Liver (tissue), 9 donors: ENCODE measurements around the gene RBPJ. TPM values are rescaled to one million over a fixed set of nuclear protein-coding genes. Genes with fewer than 3 reads are reported as not detected.

Experiments
- DNase-seq: peaks from one replicate; pipeline ENCODE4 v3.0.0-alpha.2; 2017; ENCODE audit warnings: low spot score
- H3K27ac ChIP-seq, 2 donors: one replicate each; pipeline ENCODE4 v1.7.0; 2013; ENCODE audit warnings: inconsistent platforms in 2 of 2, low read length in 2 of 2, control low read depth in 1 of 2, low read depth in 1 of 2, mild to moderate bottlenecking in 1 of 2
- H3K27me3 ChIP-seq, 4 donors: one replicate each; pipeline versions ENCODE4 v1.6.1 to v1.7.0; 2013; ENCODE audit warnings: low read length in 3 of 4, inconsistent platforms in 1 of 4, mild to moderate bottlenecking in 1 of 4, moderate library complexity in 1 of 4; ENCODE audit not compliant: control insufficient read depth in 4 of 4, insufficient read depth in 4 of 4
- H3K36me3 ChIP-seq, 4 donors: one replicate each; pipeline versions ENCODE4 v1.6.1 to v1.7.0; 2013; ENCODE audit warnings: low read length in 3 of 4, mild to moderate bottlenecking in 3 of 4, low read depth in 1 of 4, moderate library complexity in 1 of 4; ENCODE audit not compliant: control insufficient read depth in 4 of 4, insufficient read depth in 3 of 4
- H3K4me1 ChIP-seq, 4 donors: one replicate each; pipeline versions ENCODE4 v1.6.1 to v1.7.0; 2013; ENCODE audit warnings: low read length in 3 of 4, mild to moderate bottlenecking in 3 of 4, moderate library complexity in 1 of 4; ENCODE audit not compliant: control insufficient read depth in 4 of 4, insufficient read depth in 4 of 4
- H3K4me3 ChIP-seq, 3 donors: one replicate each; pipeline versions ENCODE4 v1.6.1 to v1.7.0; 2013; ENCODE audit warnings: low read length in 3 of 3, control low read depth in 1 of 3, low read depth in 1 of 3, mild to moderate bottlenecking in 1 of 3
- H3K9ac ChIP-seq, 2 donors: one replicate each; pipeline ENCODE4 v1.7.0; 2013; ENCODE audit warnings: low read length in 2 of 2, mild to moderate bottlenecking in 2 of 2, moderate library complexity in 2 of 2, control low read depth in 1 of 2, low read depth in 1 of 2
- H3K9me3 ChIP-seq, 4 donors: one replicate each; pipeline versions ENCODE4 v1.6.1 to v1.7.0; 2013; ENCODE audit warnings: low read length in 3 of 4; ENCODE audit not compliant: control insufficient read depth in 4 of 4
- ATF3 ChIP-seq: IDR thresholded peaks from 2 replicates; pipeline ENCODE4 v1.6.1; 2016; ENCODE audit warnings: antibody characterized with exemption
- CTCF ChIP-seq: fragments of 150-350 bp; IDR thresholded peaks from 2 replicates; pipeline ENCODE4 v1.5.1; 2017; ENCODE audit warnings: improper control_type of control experiment, low read depth, low read length; ENCODE audit not compliant: missing input control
- EGR1 ChIP-seq, 2 donors: IDR thresholded peaks; 2 replicates each; pipeline ENCODE4 v1.6.1; 2016 to 2018; ENCODE audit warnings: antibody characterized with exemption in 2 of 2, low read depth in 2 of 2
- FOXA1 ChIP-seq: IDR thresholded peaks from 2 replicates; pipeline ENCODE4 v1.6.1; 2016; ENCODE audit warnings: antibody characterized with exemption
- FOXA2 ChIP-seq: IDR thresholded peaks from 2 replicates; pipeline ENCODE4 v1.6.1; 2016; ENCODE audit warnings: antibody characterized with exemption
- HNF4A ChIP-seq, 2 donors: conservative IDR thresholded peaks; 2 replicates each; pipeline ENCODE4 v1.6.1; 2016; ENCODE audit warnings: antibody characterized with exemption in 2 of 2, mild to moderate bottlenecking in 2 of 2
- HNF4G ChIP-seq: IDR thresholded peaks from 2 replicates; pipeline ENCODE4 v1.6.1; 2016; ENCODE audit warnings: antibody characterized with exemption
- JUND ChIP-seq, 2 donors: IDR thresholded peaks; 2 replicates each; pipeline ENCODE4 v1.6.1; 2016; ENCODE audit warnings: antibody characterized with exemption in 2 of 2
- MAX ChIP-seq: IDR thresholded peaks from 2 replicates; pipeline ENCODE4 v1.6.1; 2016; ENCODE audit warnings: antibody characterized with exemption
- NR2F2 ChIP-seq: IDR thresholded peaks from 2 replicates; pipeline ENCODE4 v1.6.1; 2016; ENCODE audit warnings: antibody characterized with exemption
- RAD21 ChIP-seq, 2 donors: IDR thresholded peaks; 2 replicates each; pipeline ENCODE4 v1.6.1; 2016; ENCODE audit warnings: antibody characterized with exemption in 2 of 2, mild to moderate bottlenecking in 2 of 2
- REST ChIP-seq: IDR thresholded peaks from 2 replicates; pipeline ENCODE4 v1.6.1; 2016; ENCODE audit warnings: antibody characterized with exemption, mild to moderate bottlenecking
- RXRA ChIP-seq, 2 donors: IDR thresholded peaks; 2 replicates each; pipeline ENCODE4 v1.6.1; 2017 to 2018; ENCODE audit warnings: antibody characterized with exemption in 2 of 2, mild to moderate bottlenecking in 1 of 2
- SP1 ChIP-seq: IDR thresholded peaks from 2 replicates; pipeline ENCODE4 v1.6.1; 2018; ENCODE audit warnings: antibody characterized with exemption, mild to moderate bottlenecking
- TAF1 ChIP-seq: conservative IDR thresholded peaks from 2 replicates; pipeline ENCODE4 v1.6.1; 2016; ENCODE audit warnings: antibody characterized with exemption, mild to moderate bottlenecking
- YY1 ChIP-seq: IDR thresholded peaks from 2 replicates; pipeline ENCODE4 v1.6.1; 2016; ENCODE audit warnings: antibody characterized with exemption, mild to moderate bottlenecking
- WGBS: extraction: QIAGEN DNeasy Blood & Tissue Kit; methylation state at CpG from one replicate; pipeline ENCODE4 v1.1.7; 2013; 5-methylcytosine and 5-hydroxymethylcytosine counted together
- polyA plus RNA-seq, 2 donors: library from polyadenylated mRNA; stranded (reverse) in 1 of 2; unstranded in 1 of 2; fragments of 200-250 nt in 1 of 2; fragments of >200 nt in 1 of 2; fragmentation: Nextera tagmentation in 1 of 2; extraction: Ambion mirVana in 1 of 2; gene quantifications; one replicate each; pipeline versions ENCODE4 v1.2.1 to v1.2.3, GENCODE V29; 2013 to 2015
- total RNA-seq, 2 donors: library from RNA; depleted of rRNA; stranded (reverse); fragments of >200 nt; gene quantifications; one replicate each; pipeline ENCODE4 v1.2.3, GENCODE V29; 2014
- donor health status: healthy.
- donor health status: healthy.
- donor health status: healthy.
- donor health status: healthy.
- donor health status: healthy.

RBPJ gene
- total and polyA plus RNA-seq, 4 donors: 8.0 to 32.2 (median 22.9) TPM

- Histone ChIP-seq H3K9ac (no peak overlapping the region), H3K9me3 (no peaks in the 10 kb centered on the region), H3K4me3 (no peak overlapping the region), H3K36me3 (peaks cover 5 to 29% (median 21%) of the 10 kb centered on the region in 4 donors), H3K27me3 (no peaks in the 10 kb centered on the region), H3K4me1 (no peaks in the 10 kb centered on the region), H3K27ac (no peak overlapping the region)
- 95% methylated on average over 4 of the region's 4 CpGs for WGBS
- no peak for TF ChIP-seq FOXA2
- no peak for TF ChIP-seq EGR1 (IDR thresholded peaks at IDR 0.05; ENCODE audit: low read depth in 2 of 2)
- TF ChIP-seq FOXA1: no peak
- no peak for TF ChIP-seq HNF4A (conservative IDR thresholded peaks at IDR 0.05)
- no peak for TF ChIP-seq NR2F2
- TF ChIP-seq CTCF: no peak
- TF ChIP-seq RAD21 (IDR thresholded peaks at IDR 0.05): no peak
- no peak for TF ChIP-seq ATF3
- no peak for TF ChIP-seq TAF1
- no peak for TF ChIP-seq MAX
- no peak for TF ChIP-seq JUND (IDR thresholded peaks at IDR 0.05)
- TF ChIP-seq RXRA (IDR thresholded peaks at IDR 0.05): no peak
- TF ChIP-seq YY1: no peak
- no peak for TF ChIP-seq REST
- DNase-seq: no peak
Observed at GRCh38 chr4:26426892-26427291, 106.1 kb downstream of the RBPJ start.

GRCh38 chr4:26429910-26430309 lies 109.1 kb downstream of the RBPJ start:
- no peaks in the 10 kb centered on the region for H3K9me3 ChIP-seq
- no peak overlapping the region for H3K4me3 ChIP-seq
- no peaks in the 10 kb centered on the region for H3K4me1 ChIP-seq
- H3K27me3 ChIP-seq: no peaks in the 10 kb centered on the region
- H3K27ac ChIP-seq: no peak overlapping the region
- peaks cover 7 to 34% (median 24%) of the 10 kb centered on the region in 4 donors for H3K36me3 ChIP-seq
- no peak for DNase-seq
- no peak overlapping the region for H3K9ac ChIP-seq
- 87% methylated on average over 4 of the region's 4 CpGs for WGBS
- TF ChIP-seq MAX: no peak
- TF ChIP-seq NR2F2: no peak
- TF ChIP-seq YY1: no peak
- TF ChIP-seq FOXA1: no peak
- TF ChIP-seq REST: no peak
- TF ChIP-seq ATF3: no peak
- TF ChIP-seq JUND (IDR thresholded peaks at IDR 0.05): no peak
- TF ChIP-seq SP1: no peak
- no peak for TF ChIP-seq CTCF
- TF ChIP-seq RAD21 (IDR thresholded peaks at IDR 0.05): no peak
- no peak for TF ChIP-seq RXRA (IDR thresholded peaks at IDR 0.05)
- TF ChIP-seq FOXA2: no peak
- TF ChIP-seq HNF4G: no peak
